GM18505 (cell line): ENCODE measurements around the gene ZNF74.

Experiments used
- ATAC-seq: cut with Tn5 transposase; IDR thresholded peaks from one replicate; pipeline ENCODE4 v1.9.1; 2021; ENCODE audit not compliant: unreplicated experiment
- POLR2A ChIP-seq: IDR thresholded peaks from 4 replicates; pipeline ENCODE4 v1.6.1; 2011; ENCODE audit warnings: borderline replicate concordance; ENCODE audit not compliant: insufficient read depth, insufficient read length; ENCODE audit errors: extremely low read depth

Gene ZNF74

GRCh38 chr22:20427104-20427944 is 33.4 kb downstream of the ZNF74 start:
- ATAC-seq = no peak
- TF ChIP-seq POLR2A = no peak

- no peak for TF ChIP-seq POLR2A
- ATAC-seq = no peak
Observed at GRCh38 chr22:20427945-20428417, 34.0 kb downstream of the ZNF74 start.

- no peak for TF ChIP-seq POLR2A
- ATAC-seq = no peak
Observed at GRCh38 chr22:20428496-20429253, 34.7 kb downstream of the ZNF74 start.

- TF ChIP-seq POLR2A = no peak
- no peak for ATAC-seq
Observed at GRCh38 chr22:20429254-20430100, 35.5 kb downstream of the ZNF74 start.

GRCh38 chr22:20430101-20430719 is 36.3 kb downstream of the ZNF74 start:
- TF ChIP-seq POLR2A = no peak
- ATAC-seq = no peak

- ATAC-seq = no peak
Observed at GRCh38 chr22:20430720-20431510, 37.0 kb downstream of the ZNF74 start.

GRCh38 chr22:20431511-20432192 is 37.7 kb downstream of the ZNF74 start:
- no peak for ATAC-seq
- no peak for TF ChIP-seq POLR2A

More at GRCh38 chr22:20430720-20431510, 37.0 kb downstream of the ZNF74 start:
- no peak for TF ChIP-seq POLR2A

- TF ChIP-seq POLR2A = no peak
- ATAC-seq = no peak
Observed at GRCh38 chr22:20432244-20432686, 38.3 kb downstream of the ZNF74 start.

GRCh38 chr22:20433191-20433590 is 39.2 kb downstream of the ZNF74 start:
- TF ChIP-seq POLR2A = no peak
- no peak for ATAC-seq

GRCh38 chr22:20433686-20434241 is 39.8 kb downstream of the ZNF74 start:
- ATAC-seq = no peak
- TF ChIP-seq POLR2A = no peak

- TF ChIP-seq POLR2A = no peak
- ATAC-seq = no peak
Observed at GRCh38 chr22:20434264-20434751, 40.4 kb downstream of the ZNF74 start.

- no peak for TF ChIP-seq POLR2A
- ATAC-seq = no peak
Observed at GRCh38 chr22:20434773-20435172, 40.8 kb downstream of the ZNF74 start.
